ENCODE data around the gene MRM3.
A peak's percentile ranks its signal among the peaks of the same experiment; 100 is the strongest.

GRCh38 chr17:781805-782731 lies at the start of gene MRM3, which contains the start of gene GLOD4:
- TF ChIP-seq RFX5 (IDR thresholded peaks at IDR 0.05; ENCODE audit: low read depth, low read length) (no peak), CTCF (conservative IDR thresholded peaks at IDR 0.05; ENCODE audit: low read depth, low read length) (no peak; the same call in 1 of the 2 replicates), CHD1 (IDR thresholded peaks at IDR 0.05; ENCODE audit: low read depth, low read length) (no peak), MAFK (IDR thresholded peaks at IDR 0.05; ENCODE audit: low read depth, low read length) (no peak), MXI1 (IDR thresholded peaks at IDR 0.05; ENCODE audit: borderline replicate concordance, low read depth, low read length) (peak; percentile 98), POLR2A (IDR thresholded peaks at IDR 0.05; ENCODE audit: low read depth, low read length) (peak; percentile 58), NFE2L2 (IDR thresholded peaks at IDR 0.05; ENCODE audit: low read depth, low read length) (peak; percentile 30; the same call in 1 of the 2 replicates), SMC3 (IDR thresholded peaks at IDR 0.05; ENCODE audit: low read depth, low read length) (no peak), FOS (IDR thresholded peaks at IDR 0.05; ENCODE audit: low read depth, low read length) (peak; percentile 39; the same call in 1 of the 2 replicates), RCOR1 (IDR thresholded peaks at IDR 0.05; ENCODE audit: insufficient replicate concordance, low read length) (no peak), RAD21 (IDR thresholded peaks at IDR 0.05; ENCODE audit: low read length) (peak; percentile 1; the same call in 1 of the 2 replicates)
- TF ChIP-seq, protein P1, sequence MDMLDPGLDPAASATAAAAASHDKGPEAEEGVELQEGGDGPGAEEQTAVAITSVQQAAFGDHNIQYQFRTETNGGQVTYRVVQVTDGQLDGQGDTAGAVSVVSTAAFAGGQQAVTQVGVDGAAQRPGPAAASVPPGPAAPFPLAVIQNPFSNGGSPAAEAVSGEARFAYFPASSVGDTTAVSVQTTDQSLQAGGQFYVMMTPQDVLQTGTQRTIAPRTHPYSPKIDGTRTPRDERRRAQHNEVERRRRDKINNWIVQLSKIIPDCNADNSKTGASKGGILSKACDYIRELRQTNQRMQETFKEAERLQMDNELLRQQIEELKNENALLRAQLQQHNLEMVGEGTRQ (IDR thresholded peaks at IDR 0.05; ENCODE audit: low read depth, low read length) = peak; percentile 79

Data from IMR-90 (cell line).